ENCODE measurements around the gene CDH23. TPM values are rescaled to one million over a fixed set of nuclear protein-coding genes. Genes with fewer than 3 reads are reported as not detected.

CDH23 gene
- total RNA-seq, 2 experiments from 2014 or later, result 4.6 to 5.2 TPM

- ChIA-PET CTCF (interaction anchor here (0.6 kb wide), 1 partner anchor 1231 kb away, joined by 3 read pairs; no protein-coding TSS in a partner anchor), POLR2A (no interaction called here)
- Mint-ChIP-seq H3K4me1 (ENCODE audit: low read depth) (no peaks in the 10 kb centered on the region), H3K27ac (no peak overlapping the region), H3K27me3 (no peaks in the 10 kb centered on the region), H3K4me3 (no peak overlapping the region), H3K9me3 (no peaks in the 10 kb centered on the region), H3K36me3 (ENCODE audit: low read depth) (no peaks in the 10 kb centered on the region)
- H3K27ac ChIP-seq (ENCODE audit: low read depth in 1 of 2, low read length in 2 of 2), result no peak overlapping the region
- no peaks in the 10 kb centered on the region for H3K27me3 ChIP-seq (ENCODE audit: control insufficient read depth in 1 of 2, insufficient read depth in 2 of 2, low read length in 2 of 2)
- TF ChIP-seq CTCF (IDR thresholded peaks at IDR 0.05), result no peak
- ATAC-seq (ENCODE audit: poor library complexity) (peak; percentile 17), DNase-seq (peak in 2 of 14 experiments; percentile 53 to 55)
- H3K36me3 ChIP-seq (ENCODE audit: insufficient read depth, low read length), result no peaks in the 10 kb centered on the region
- H3K4me1 ChIP-seq (ENCODE audit: insufficient read depth, low read length), result no peaks in the 10 kb centered on the region
- intact Hi-C loops (cut with DNase I, micrococcal nuclease), result no loop called here
- no peak overlapping the region for H3K4me3 ChIP-seq (ENCODE audit: low read length)
- peaks cover 0 to 4% of the 10 kb centered on the region in 2 experiments for H3K9me3 ChIP-seq (ENCODE audit: control insufficient read depth in 1 of 2, insufficient read depth in 1 of 2, low read length in 2 of 2)
These were observed 409.3 kb downstream of the CDH23 start for GRCh38 chr10:71805776-71806703.

- TF ChIP-seq CTCF (IDR thresholded peaks at IDR 0.05), result no peak
- Histone ChIP-seq H3K36me3 (ENCODE audit: insufficient read depth, low read length) (no peaks in the 10 kb centered on the region), H3K27ac (ENCODE audit: low read depth in 1 of 2, low read length in 2 of 2) (no peak overlapping the region), H3K4me1 (ENCODE audit: insufficient read depth, low read length) (peaks cover 4% of the 10 kb centered on the region), H3K9me3 (ENCODE audit: control insufficient read depth in 1 of 2, insufficient read depth in 1 of 2, low read length in 2 of 2) (peaks cover 0 to 4% of the 10 kb centered on the region in 2 experiments), H3K4me3 (ENCODE audit: low read length) (no peak overlapping the region), H3K27me3 (ENCODE audit: control insufficient read depth in 1 of 2, insufficient read depth in 2 of 2, low read length in 2 of 2) (no peaks in the 10 kb centered on the region)
- H3K27me3 Mint-ChIP-seq, result no peaks in the 10 kb centered on the region
- no peaks in the 10 kb centered on the region for H3K4me1 Mint-ChIP-seq (ENCODE audit: low read depth)
- H3K4me3 Mint-ChIP-seq, result no peak overlapping the region
- H3K27ac Mint-ChIP-seq, result no peak overlapping the region
- ChIA-PET CTCF (interaction anchor here (0.6 kb wide), 1 partner anchor 1230 kb away, joined by 3 read pairs; no protein-coding TSS in a partner anchor), POLR2A (no interaction called here)
- H3K36me3 Mint-ChIP-seq (ENCODE audit: low read depth), result no peaks in the 10 kb centered on the region
- DNase-seq (no peak), ATAC-seq (ENCODE audit: poor library complexity) (no peak)
- no peaks in the 10 kb centered on the region for H3K9me3 Mint-ChIP-seq
- intact Hi-C loops (cut with DNase I, micrococcal nuclease), result no loop called here
These were observed 410.2 kb downstream of the CDH23 start for GRCh38 chr10:71806704-71807556.

- Mint-ChIP-seq H3K36me3 (ENCODE audit: low read depth) (no peaks in the 10 kb centered on the region), H3K27me3 (no peaks in the 10 kb centered on the region), H3K4me3 (no peak overlapping the region), H3K27ac (no peak overlapping the region), H3K4me1 (ENCODE audit: low read depth) (no peaks in the 10 kb centered on the region), H3K9me3 (no peaks in the 10 kb centered on the region)
- Histone ChIP-seq H3K36me3 (ENCODE audit: insufficient read depth, low read length) (no peaks in the 10 kb centered on the region), H3K9me3 (ENCODE audit: control insufficient read depth in 1 of 2, insufficient read depth in 1 of 2, low read length in 2 of 2) (peaks cover 0 to 4% of the 10 kb centered on the region in 2 experiments), H3K27me3 (ENCODE audit: control insufficient read depth in 1 of 2, insufficient read depth in 2 of 2, low read length in 2 of 2) (no peaks in the 10 kb centered on the region), H3K4me3 (ENCODE audit: low read length) (no peak overlapping the region), H3K4me1 (ENCODE audit: insufficient read depth, low read length) (peaks cover 8% of the 10 kb centered on the region), H3K27ac (ENCODE audit: low read depth in 1 of 2, low read length in 2 of 2) (no peak overlapping the region)
- POLR2A ChIA-PET, result no interaction called here
- no peak for DNase-seq
- ATAC-seq (ENCODE audit: poor library complexity), result no peak
- TF ChIP-seq CTCF (IDR thresholded peaks at IDR 0.05), result no peak
- intact Hi-C loops (cut with DNase I, micrococcal nuclease), result no loop called here
- CTCF ChIA-PET, result no interaction called here
These were observed 411.1 kb downstream of the CDH23 start for GRCh38 chr10:71807557-71808510.
